SK-MEL-5 (cell line): ENCODE results near the gene ARCN1. TPM values are rescaled to one million over a fixed set of nuclear protein-coding genes. Genes with fewer than 3 reads are reported as not detected.

Experiments used
- DNase-seq: peaks from one replicate; pipeline ENCODE4 v3.0.0-alpha.2; 2016; ENCODE audit warnings: low read depth, low spot score
- in situ Hi-C: cut with HindIII; loops from 2 replicates; pipeline ENCODE4 v1.10.0; 2016; ENCODE audit warnings: low sequenced_read_pairs, high pct_unique_total_duplicates, low pct_unique_long_range_greater_than_20kb
- polyA plus RNA-seq, 2 experiments: library from polyadenylated mRNA; depleted of rRNA; stranded (reverse); fragments of >200 nt; gene quantifications; 2 replicates each; pipeline ENCODE4 v1.2.3, GENCODE V29; 2015
- total RNA-seq: library from RNA; depleted of rRNA; stranded (reverse); fragments of >200 nt; shearing (Covaris generic); gene quantifications from 2 replicates; pipeline ENCODE4 v1.2.3, GENCODE V29; 2014; rRNA removed

ARCN1 gene
- total RNA-seq: 93.3 and 98.3 TPM in 2 replicates
- polyA plus RNA-seq (2015; cell fraction: cytosol; rRNA removed): 101 and 116 TPM in 2 replicates
- 23.0 and 28.7 TPM in 2 replicates for polyA plus RNA-seq (2015; cell fraction: nucleus; rRNA removed)

DNA sequence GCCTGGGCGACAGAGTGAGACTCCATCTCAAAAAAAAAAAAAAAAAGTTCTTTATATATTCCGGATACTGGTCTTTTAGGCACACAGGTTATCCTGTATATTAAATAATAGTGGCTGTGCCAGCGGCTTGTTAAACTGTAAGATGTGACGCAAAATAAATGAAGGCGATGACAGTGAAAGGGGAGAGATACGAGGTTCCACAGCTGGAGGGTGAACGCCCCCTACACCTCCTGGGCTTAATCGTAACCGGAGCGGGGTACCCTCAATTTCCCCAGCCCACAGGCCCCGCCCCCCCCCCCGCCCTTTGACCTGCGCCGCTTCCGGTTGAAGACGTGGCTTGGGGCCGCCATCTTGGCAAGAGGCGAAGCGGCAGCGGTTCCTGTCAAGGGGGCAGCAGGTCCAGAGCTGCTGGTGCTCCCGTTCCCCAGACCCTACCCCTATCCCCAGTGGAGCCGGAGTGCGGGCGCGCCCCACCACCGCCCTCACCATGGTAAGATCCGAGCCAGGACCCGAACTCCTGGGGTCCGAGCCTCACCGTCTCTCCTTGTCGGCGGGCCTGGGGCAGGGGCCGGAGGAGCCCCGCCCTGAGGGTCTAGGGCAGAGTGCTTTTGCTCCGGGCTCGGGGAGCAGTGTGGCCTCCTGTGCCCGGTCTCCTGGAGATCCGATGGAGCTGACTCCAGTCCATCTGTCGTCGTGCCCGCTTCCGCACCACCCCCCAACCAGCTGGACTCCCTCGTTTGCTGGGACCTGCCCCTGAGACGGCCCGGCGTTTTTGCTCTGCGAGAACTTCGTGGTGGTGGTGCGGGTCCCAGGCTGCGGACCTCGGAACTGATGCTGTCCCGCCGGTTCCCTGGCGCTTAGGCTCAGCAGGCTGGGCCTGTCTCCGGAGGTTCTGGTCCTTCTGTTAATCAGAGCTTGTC is at the start of gene ARCN1:
Gene ARCN1, plus strand, starts transcription at position 349 of the 920 bp plus-strand sequence. Its CDS starts 139 bp downstream, at position 488.
- in situ Hi-C loops: no loop called here
- DNase-seq: peak; percentile 60

DNA sequence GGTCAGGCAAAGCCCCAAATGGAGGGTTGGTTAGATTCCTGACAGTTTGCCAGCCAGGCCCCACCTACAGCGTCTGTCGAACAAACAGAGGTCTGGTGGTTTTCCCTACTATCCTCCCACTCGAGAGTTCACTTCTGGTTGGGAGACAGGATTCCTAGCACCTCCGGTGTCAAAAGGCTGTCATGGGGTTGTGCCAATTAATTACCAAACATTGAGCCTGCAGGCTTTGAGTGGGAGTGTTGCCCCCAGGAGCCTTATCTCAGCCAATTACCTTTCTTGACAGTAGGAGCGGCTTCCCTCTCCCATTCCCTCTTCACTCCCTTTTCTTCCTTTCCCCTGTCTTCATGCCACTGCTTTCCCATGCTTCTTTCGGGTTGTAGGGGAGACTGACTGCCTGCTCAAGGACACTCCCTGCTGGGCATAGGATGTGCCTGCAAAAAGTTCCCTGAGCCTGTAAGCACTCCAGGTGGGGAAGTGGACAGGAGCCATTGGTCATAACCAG is 49.6 kb upstream of the ARCN1 start:
- peak; percentile 62 for DNase-seq
- in situ Hi-C loops: no loop called here

DNA sequence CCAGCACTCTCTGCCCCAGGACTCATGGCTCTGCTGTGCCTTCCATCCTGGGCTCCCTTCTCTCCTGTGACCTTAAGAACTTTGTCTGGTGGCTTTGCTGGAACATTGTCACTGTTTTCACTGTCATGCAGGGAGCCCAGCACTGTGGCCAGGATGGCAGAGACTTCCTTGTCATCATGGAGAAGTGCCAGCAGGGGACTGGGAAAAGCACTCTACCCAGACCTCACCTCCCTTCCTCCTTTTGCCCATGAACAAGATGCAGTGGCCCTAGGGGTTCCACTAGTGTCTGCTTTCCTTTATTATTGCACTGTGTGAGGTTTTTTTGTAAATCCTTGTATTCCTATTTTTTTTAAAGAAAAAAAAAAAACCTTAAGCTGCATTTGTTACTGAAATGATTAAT is 47.9 kb upstream of the ARCN1 start:
- no peak for DNase-seq
- in situ Hi-C loops: no loop called here

DNA sequence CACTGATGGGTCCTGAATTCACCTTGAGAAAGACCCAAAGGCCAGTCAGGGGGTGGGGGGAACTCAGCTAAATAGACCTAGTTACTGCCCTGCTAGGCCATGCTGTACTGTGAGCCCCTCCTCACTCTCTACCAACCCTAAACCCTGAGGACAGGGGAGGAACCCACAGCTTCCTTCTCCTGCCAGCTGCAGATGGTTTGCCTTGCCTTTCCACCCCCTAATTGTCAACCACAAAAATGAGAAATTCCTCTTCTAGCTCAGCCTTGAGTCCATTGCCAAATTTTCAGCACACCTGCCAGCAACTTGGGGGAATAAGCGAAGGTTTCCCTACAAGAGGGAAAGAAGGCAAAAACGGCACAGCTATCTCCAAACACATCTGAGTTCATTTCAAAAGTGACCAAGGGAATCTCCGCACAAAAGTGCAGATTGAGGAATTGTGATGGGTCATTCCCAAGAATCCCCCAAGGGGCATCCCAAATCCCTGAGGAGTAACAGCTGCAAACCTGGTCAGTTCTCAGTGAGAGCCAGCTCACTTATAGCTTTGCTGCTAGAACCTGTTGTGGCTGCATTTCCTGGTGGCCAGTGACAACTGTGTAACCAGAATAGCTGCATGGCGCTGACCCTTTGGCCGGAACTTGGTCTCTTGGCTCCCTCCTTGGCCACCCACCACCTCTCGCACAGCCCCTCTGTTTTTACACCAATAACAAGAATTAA is 47.3 kb upstream of the ARCN1 start:
- no peak for DNase-seq
- in situ Hi-C loops: no loop called here

DNA sequence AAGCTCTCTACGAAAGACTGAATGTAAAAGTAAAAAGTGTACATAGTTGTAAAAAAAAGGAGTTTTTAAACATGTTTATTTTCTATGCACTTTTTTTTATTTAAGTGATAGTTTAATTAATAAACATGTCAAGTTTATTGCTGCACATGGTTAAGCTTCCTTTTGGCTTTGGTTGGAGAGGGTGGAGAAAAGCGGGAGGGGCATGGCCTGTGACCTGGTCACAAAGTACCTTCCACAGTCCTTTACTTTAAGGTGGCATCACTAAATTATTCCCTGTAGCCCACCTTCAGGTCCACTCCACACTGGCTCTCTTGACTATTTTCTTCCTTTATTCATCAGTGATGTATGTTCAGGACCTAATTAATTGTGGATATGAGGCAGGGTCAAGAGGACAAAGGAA is 45.5 kb upstream of the ARCN1 start:
- no peak for DNase-seq
- in situ Hi-C loops: no loop called here

DNA sequence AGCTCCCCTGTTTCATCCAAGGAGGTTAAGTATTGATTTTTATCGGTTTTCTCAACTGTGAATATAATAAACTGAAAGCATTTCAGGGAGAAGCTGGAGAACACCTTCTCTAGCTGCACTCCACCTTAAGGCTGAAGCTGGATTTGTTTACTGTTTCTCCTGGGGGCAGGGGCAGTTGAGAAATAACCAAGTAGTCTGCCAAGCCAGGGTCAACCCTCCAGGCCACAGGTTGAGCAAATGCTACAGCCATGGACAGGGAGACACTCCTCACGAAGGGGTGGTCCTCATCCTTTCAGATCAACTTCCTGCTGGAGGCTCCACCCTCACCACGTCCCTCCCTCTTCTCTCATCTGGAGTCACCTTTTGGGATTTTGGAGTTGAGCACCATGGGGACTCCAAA is 45.1 kb upstream of the ARCN1 start, which contains the start of gene TTC36:
Gene TTC36, plus strand, starts transcription at position 366 of the 400 bp plus-strand sequence. Its CDS starts 21 bp downstream, at position 387.
- DNase-seq: no peak
- in situ Hi-C loops: no loop called here

DNA sequence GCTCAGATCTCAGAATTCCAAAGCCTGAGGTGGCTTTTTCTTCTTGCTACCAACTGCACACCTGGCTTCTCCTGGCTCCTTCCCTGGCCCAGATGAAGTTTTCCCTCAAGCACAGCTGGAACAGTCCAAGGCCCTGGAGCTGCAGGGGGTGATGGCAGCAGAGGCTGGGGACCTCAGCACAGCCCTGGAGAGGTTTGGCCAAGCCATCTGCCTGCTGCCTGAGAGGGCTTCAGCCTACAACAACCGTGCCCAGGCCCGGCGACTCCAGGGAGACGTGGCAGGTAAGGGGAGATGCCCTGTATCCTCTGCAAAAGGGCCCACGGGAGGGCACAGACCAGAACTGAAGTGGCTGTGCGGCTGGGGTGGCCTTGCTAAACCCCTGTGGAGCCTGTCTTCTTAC is 43.7 kb upstream of the ARCN1 start:
- in situ Hi-C loops: no loop called here

DNA sequence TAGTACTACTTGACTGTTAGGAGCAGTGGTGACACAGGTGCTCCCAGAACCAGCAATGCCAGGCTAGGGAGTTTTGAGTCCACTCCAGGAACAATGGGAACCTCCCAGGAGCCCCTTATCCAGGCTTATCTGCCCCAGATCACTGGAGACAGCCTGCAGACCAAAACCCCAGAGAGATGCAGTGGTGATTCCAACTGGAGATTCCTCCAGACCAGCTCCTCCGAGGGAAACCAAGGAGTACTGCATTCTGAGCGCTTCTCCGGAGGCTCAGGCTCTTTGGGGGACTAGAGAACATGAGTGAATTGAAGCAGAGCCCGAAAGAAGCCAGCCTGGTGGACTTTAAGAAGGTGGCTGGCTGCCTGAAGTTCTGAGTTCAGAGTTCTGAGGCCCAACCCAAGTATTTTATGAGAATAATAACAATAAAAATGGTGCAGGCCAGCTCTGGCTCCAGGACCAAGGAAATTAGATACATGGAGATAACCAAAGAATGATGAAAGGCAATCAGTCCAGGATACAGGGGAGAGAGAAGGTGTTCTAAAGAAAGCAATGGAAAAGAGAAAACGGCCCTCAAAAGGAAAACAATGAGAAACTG is 42.5 kb upstream of the ARCN1 start:
- no peak for DNase-seq
- in situ Hi-C loops: no loop called here

More for the DNA sequence above, 43.7 kb upstream of the ARCN1 start:
- DNase-seq: no peak

DNA sequence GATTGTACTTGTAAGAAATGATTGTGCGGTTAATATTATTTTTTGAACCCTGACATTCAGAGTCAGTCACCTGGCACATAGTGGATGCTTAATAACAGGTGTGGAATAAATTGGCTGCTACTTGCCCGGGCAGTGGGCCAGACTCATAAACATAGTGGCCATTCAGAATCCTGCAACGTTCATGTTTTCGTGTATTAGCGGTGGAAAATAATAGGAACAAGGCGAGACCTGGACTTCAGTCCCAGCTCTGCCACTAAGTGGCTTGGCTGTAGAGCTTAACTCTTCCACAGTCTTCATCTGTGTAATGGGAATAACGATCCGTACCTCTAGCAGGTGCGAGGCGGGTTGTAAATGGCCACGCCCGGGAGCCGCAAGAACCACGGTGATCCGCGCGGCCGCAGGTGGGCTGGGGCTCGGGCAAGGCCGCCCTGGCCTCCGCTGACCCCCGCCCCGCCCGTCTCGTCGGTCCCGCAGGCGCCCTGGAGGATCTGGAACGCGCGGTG is 42.0 kb upstream of the ARCN1 start:
- in situ Hi-C loops: no loop called here
- no peak for DNase-seq

DNA sequence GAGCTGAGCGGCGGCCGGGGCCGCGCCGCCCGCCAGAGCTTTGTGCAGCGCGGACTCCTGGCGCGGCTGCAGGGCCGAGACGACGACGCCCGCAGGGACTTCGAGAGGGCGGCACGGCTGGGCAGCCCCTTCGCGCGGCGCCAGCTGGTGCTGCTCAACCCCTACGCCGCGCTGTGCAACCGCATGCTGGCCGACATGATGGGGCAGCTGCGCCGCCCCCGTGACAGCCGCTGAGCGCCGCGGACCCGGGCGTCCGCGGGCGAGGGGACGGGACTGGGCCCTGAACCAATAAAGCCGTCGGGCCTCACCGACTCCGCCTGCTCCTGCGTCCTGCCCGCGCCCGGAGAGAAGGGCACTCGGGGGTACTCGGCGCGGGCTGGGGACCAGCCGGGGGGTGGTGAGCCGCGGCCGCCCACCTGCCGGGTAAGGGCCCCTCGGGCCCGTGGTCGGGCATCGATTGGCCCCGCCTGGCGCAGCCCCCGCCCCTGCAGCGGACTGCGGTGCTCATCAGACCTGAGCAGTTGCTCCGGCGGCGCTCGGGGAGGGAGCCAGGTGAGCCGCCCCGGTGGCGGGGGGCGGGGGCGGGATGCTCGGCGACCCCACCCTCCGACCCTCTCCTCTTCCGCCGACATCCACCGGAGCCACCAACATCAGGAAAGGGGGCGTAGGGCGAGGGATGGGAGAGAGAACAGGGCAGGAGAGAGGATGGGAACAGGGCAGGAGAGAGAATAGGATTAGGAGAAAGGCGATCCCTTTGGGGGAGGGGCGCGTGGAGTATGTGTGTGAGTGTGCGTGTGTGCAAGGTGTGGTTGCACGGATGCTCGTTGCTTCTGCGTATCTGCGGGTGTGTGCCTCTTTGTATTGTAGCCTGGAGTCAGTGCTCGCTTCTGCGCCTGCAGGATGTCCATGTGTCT is 41.3 kb upstream of the ARCN1 start, which contains the start of gene TMEM25:
Gene TMEM25, plus strand, starts transcription at position 510 of the 914 bp plus-strand sequence. CDS start 610 bp downstream, outside the sequence.
- DNase-seq: no peak
- in situ Hi-C loops: no loop called here

DNA sequence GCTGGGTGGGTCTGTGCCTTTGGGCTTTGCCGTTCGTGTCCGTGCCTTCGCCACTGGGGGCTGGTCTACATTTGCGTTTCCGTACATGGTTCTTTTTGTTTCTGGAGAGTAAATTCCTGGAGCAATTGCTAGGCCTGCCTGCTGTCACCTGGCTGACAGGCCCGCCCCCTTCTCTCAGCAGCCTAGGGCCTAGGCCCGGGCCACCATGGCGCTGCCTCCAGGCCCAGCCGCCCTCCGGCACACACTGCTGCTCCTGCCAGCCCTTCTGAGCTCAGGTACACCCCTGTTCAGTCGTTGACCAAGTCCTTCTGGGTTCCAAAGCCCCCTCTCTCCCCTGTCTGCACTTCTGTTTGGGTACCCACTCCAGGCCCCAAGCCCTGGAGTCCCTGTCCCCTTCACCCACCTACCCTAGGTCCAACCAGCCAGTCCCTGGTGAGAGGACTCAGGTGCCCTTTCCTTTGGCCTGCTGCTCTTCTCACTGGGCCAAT is 40.6 kb upstream of the ARCN1 start:
- DNase-seq: no peak
- in situ Hi-C loops: no loop called here

DNA sequence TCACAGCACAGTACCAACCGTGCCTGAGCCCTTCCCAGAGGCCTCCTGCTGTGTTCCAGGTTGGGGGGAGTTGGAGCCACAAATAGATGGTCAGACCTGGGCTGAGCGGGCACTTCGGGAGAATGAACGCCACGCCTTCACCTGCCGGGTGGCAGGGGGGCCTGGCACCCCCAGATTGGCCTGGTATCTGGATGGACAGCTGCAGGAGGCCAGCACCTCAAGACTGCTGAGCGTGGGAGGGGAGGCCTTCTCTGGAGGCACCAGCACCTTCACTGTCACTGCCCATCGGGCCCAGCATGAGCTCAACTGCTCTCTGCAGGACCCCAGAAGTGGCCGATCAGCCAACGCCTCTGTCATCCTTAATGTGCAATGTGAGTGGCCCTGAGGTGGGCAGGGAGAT is 40.1 kb upstream of the ARCN1 start:
- in situ Hi-C loops: no loop called here
- no peak for DNase-seq

DNA sequence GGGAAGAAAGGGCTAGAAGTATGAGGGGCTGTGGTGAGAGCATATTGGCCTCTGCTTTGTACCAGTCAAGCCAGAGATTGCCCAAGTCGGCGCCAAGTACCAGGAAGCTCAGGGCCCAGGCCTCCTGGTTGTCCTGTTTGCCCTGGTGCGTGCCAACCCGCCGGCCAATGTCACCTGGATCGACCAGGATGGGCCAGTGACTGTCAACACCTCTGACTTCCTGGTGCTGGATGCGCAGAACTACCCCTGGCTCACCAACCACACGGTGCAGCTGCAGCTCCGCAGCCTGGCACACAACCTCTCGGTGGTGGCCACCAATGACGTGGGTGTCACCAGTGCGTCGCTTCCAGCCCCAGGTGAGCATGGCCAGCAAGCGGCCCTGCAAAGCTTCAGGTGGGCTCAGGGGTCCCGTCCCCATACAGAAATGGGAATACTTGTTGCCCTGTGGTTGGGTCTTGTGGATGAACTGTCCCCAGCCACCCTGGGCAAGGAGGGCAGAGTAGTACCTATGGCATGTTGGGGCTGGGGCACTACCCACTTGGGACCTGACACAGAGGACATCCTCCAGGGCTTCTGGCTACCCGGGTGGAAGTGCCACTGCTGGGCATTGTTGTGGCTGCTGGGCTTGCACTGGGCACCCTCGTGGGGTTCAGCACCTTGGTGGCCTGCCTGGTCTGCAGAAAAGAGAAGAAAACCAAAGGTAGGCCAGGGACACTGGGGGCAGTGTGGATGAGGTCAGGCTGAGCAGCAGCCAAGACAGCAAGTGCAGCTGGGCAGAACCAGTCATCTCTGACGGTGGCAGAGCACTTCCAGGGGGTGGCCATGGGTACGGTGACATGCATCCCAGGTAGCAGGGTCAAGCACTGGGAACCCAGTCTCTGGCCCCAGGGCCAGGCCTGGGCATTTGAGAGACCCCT is 39.1 kb upstream of the ARCN1 start:
- in situ Hi-C loops: no loop called here
- no peak for DNase-seq

DNA sequence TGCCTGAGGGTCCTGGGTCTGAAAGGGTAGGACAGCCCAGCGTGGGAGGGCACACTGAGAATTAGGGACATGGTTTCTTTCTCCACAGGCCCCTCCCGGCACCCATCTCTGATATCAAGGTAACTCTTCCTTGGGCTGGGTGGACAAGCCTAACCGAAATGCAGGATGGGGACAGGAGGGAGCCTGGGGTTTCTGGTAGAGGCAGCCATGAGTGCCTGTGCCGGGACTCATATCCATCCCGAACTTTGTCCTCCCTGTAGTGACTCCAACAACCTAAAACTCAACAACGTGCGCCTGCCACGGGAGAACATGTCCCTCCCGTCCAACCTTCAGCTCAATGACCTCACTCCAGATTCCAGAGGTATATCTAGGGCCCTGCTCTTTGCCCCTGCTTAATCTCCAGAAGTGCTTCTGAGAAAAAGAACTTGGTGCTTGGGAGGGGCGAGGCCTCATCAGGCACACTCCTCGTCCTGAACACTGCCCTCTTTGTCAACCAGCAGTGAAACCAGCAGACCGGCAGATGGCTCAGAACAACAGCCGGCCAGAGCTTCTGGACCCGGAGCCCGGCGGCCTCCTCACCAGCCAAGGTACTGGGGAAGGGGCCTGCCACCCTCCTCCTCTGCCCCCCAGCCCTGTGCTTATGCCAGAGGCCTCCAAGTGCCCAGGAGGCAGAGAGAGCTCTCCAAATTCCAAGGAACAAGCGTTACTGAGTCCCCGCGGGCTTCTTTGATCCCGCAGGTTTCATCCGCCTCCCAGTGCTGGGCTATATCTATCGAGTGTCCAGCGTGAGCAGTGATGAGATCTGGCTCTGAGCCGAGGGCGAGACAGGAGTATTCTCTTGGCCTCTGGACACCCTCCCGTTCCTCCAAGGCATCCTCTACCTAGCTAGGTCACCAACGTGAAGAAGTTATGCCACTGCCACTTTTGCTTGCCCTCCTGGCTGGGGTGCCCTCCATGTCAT is 38.2 kb upstream of the ARCN1 start:
- in situ Hi-C loops: no loop called here
- DNase-seq: peak; percentile 71

DNA sequence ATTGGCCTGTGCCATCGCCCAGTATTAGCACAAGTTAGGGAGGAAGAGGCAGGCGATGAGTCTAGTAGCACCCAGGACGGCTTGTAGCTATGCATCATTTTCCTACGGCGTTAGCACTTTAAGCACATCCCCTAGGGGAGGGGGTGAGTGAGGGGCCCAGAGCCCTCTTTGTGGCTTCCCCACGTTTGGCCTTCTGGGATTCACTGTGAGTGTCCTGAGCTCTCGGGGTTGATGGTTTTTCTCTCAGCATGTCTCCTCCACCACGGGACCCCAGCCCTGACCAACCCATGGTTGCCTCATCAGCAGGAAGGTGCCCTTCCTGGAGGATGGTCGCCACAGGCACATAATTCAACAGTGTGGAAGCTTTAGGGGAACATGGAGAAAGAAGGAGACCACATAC is 36.9 kb upstream of the ARCN1 start:
- in situ Hi-C loops: no loop called here
- no peak for DNase-seq
